OCI-LY7 (cell line): Measurements from ENCODE around the gene LRRC26. TPM values are rescaled to one million over a fixed set of nuclear protein-coding genes. Genes with fewer than 3 reads are reported as not detected.
"Not testable (repeated sequence)": the region's sequence is repeated elsewhere in the genome, so short reads cannot be mapped to it uniquely, and the experiment has no call there.

ENCODE experiments used
- BruUV-seq: library from RNA; stranded (reverse); fragments of 400-500 nt; replicated peaks from 2 replicates; lab custom pipeline; 2021; lab: Mats Ljungman, UMichigan
- CTCF ChIA-PET: fragments of 300-600 bp; sonication (Branson Sonifier 250); formaldehyde crosslinking; loops from one replicate; lab custom pipeline; 2022; ENCODE audit warnings: antibody characterized with exemption; ENCODE audit not compliant: unreplicated experiment; lab: Charles Lee
- POLR2A ChIA-PET: fragments of 300-600 bp; sonication (Branson Sonifier 250); formaldehyde crosslinking; loops from one replicate; lab custom pipeline; 2022; ENCODE audit warnings: antibody characterized with exemption; lab: Charles Lee
- DNase-seq: peaks from one replicate; pipeline ENCODE4 v3.0.0-alpha.2; 2015; ENCODE audit warnings: low spot score
- H2AFZ ChIP-seq: fragments of 200-600 bp; sonication (generic), shearing (Covaris generic); 2 replicates; pipeline ENCODE4 v1.6.1; 2014; ENCODE audit warnings: mild to moderate bottlenecking, antibody characterized with exemption, low read length, moderate library complexity
- H3K27ac ChIP-seq: fragments of 200-600 bp; sonication (generic); 2 replicates; pipeline ENCODE4 v1.5.1; 2014; ENCODE audit warnings: mixed run types, low read depth, mild to moderate bottlenecking, moderate library complexity, low read length, inconsistent platforms; ENCODE audit not compliant: poor library complexity, severe bottlenecking
- H3K36me3 ChIP-seq: fragments of 200-600 bp; sonication (generic); 2 replicates; pipeline ENCODE4 v1.6.1; 2014; ENCODE audit warnings: mild to moderate bottlenecking, antibody characterized with exemption, low read length, moderate library complexity, mixed read lengths; ENCODE audit not compliant: insufficient read depth
- H3K4me1 ChIP-seq: fragments of 200-600 bp; sonication (generic); 2 replicates; pipeline ENCODE4 v1.5.1; 2014; ENCODE audit warnings: mild to moderate bottlenecking, low read length; ENCODE audit not compliant: insufficient read depth, poor library complexity, severe bottlenecking
- H3K4me2 ChIP-seq: fragments of 200-600 bp; sonication (generic); 2 replicates; pipeline ENCODE4 v1.6.1; 2014; ENCODE audit warnings: mild to moderate bottlenecking, low read length
- H3K4me3 ChIP-seq: fragments of 200-600 bp; sonication (generic); 2 replicates; pipeline ENCODE4 v1.5.1; 2014; ENCODE audit warnings: mild to moderate bottlenecking, low read depth, low read length; ENCODE audit not compliant: poor library complexity, severe bottlenecking
- H3K79me2 ChIP-seq: fragments of 200-600 bp; sonication (generic); 2 replicates; pipeline ENCODE4 v1.6.1; 2016; ENCODE audit warnings: low read depth, mild to moderate bottlenecking, low read length, moderate library complexity, mixed read lengths; ENCODE audit not compliant: insufficient read depth
- H3K9me2 ChIP-seq: fragments of 200-600 bp; sonication (generic); 2 replicates; pipeline ENCODE4 v1.6.1; 2016; ENCODE audit warnings: mild to moderate bottlenecking, low read length, mixed read lengths; ENCODE audit not compliant: insufficient read depth
- H3K9me3 ChIP-seq: fragments of 200-600 bp; sonication (generic); 2 replicates; pipeline ENCODE4 v1.6.1; 2014; ENCODE audit warnings: mild to moderate bottlenecking, mixed run types, low read length, mixed read lengths
- H4K20me1 ChIP-seq: fragments of 200-600 bp; sonication (generic); 2 replicates; pipeline ENCODE4 v1.6.1; 2014; ENCODE audit warnings: mild to moderate bottlenecking, antibody characterized with exemption, low read length, moderate library complexity, mixed read lengths; ENCODE audit not compliant: insufficient read depth
- CTCF ChIP-seq: fragments of 200-600 bp; sonication (generic); conservative IDR thresholded peaks from 2 replicates; pipeline ENCODE4 v1.5.1; 2014; ENCODE audit warnings: mild to moderate bottlenecking, antibody characterized with exemption, low read length, moderate library complexity, mixed read lengths
- EZH2phosphoT487 ChIP-seq: fragments of 200-600 bp; sonication (generic); IDR thresholded peaks from 2 replicates; pipeline ENCODE4 v1.6.1; 2018; ENCODE audit warnings: low read depth, borderline replicate concordance, mild to moderate bottlenecking, mixed run types, antibody characterized with exemption, low read length, moderate library complexity, mixed read lengths
- intact Hi-C: fragments of 100-400 bp; cut with micrococcal nuclease; formaldehyde crosslinking; loops from one replicate; pipeline ENCODE4 v1.10.0; 2022; ENCODE audit not compliant: unreplicated experiment
- total RNA-seq, 2 experiments: library from RNA; depleted of rRNA in 1 of 2; stranded (reverse); fragments of >200 nt in 1 of 2; shearing (Covaris generic) in 1 of 2; gene quantifications; 2 replicates each; pipeline ENCODE4 v1.2.3, GENCODE V29; 2014 to 2022

Gene LRRC26
- total RNA-seq, 2 experiments from 2014 or later = not detected

GRCh38 chr9:137136881-137137607, 32.8 kb downstream of the LRRC26 start:
- no TSS peak for BruUV-seq
- Histone ChIP-seq H3K4me2 (no peak overlapping the region; the same call in 1 of the 2 replicates), H3K79me2 (no peaks in the 10 kb centered on the region), H3K9me3 (no peaks in the 10 kb centered on the region), H3K4me1 (peaks cover 26% of the 10 kb centered on the region), H3K36me3 (no peaks in the 10 kb centered on the region), H2AFZ (no peak overlapping the region), H3K27ac (no peak overlapping the region), H4K20me1 (no peaks in the 10 kb centered on the region), H3K4me3 (no peak overlapping the region), H3K9me2 (no peaks in the 10 kb centered on the region)
- no peak for DNase-seq
- ChIA-PET POLR2A (interaction anchor here (0.9 to 1.2 kb wide), 2 partner anchors 7 to 13 kb away, joined by 3 to 4 read pairs; no protein-coding TSS in a partner anchor), CTCF (interaction anchor here (0.6 to 0.7 kb wide), 2 partner anchors 31 to 104 kb away, joined by 3 read pairs; partner anchors contain the start of gene TUBB4B)
- TF ChIP-seq CTCF (no peak), EZH2phosphoT487 (no peak)
- intact Hi-C loops = no loop called here

- H3K27ac ChIP-seq = no peak overlapping the region
- no peak overlapping the region; the same call in 1 of the 2 replicates for H3K4me2 ChIP-seq
- no peak overlapping the region for H2AFZ ChIP-seq
- ChIA-PET POLR2A (no interaction called here), CTCF (interaction anchor here (0.6 to 0.7 kb wide), 2 partner anchors 32 to 105 kb away, joined by 3 read pairs; partner anchors contain the start of gene TUBB4B)
- no peaks in the 10 kb centered on the region for H3K79me2 ChIP-seq
- H3K4me3 ChIP-seq = no peak overlapping the region
- DNase-seq = no peak
- no peaks in the 10 kb centered on the region for H3K9me3 ChIP-seq
- H3K36me3 ChIP-seq = no peaks in the 10 kb centered on the region
- H4K20me1 ChIP-seq = no peaks in the 10 kb centered on the region
- H3K9me2 ChIP-seq = no peaks in the 10 kb centered on the region
- TF ChIP-seq EZH2phosphoT487 (no peak), CTCF (no peak)
- peaks cover 33% of the 10 kb centered on the region for H3K4me1 ChIP-seq
- intact Hi-C loops = no loop called here
- no TSS peak for BruUV-seq
Measured at GRCh38 chr9:137136261-137136880, 33.5 kb downstream of the LRRC26 start.

GRCh38 chr9:137135154-137135553, 34.7 kb downstream of the LRRC26 start:
- H3K9me3 ChIP-seq, BruUV-seq, DNase-seq, intact Hi-C loops, H3K9me2 ChIP-seq, H3K4me3 ChIP-seq, H3K36me3 ChIP-seq, H3K27ac ChIP-seq, H3K79me2 ChIP-seq, H2AFZ ChIP-seq, H4K20me1 ChIP-seq, CTCF ChIA-PET, H3K4me2 ChIP-seq: not testable (repeated sequence)
- POLR2A ChIA-PET = interaction anchor here (0.7 to 1.4 kb wide), 2 partner anchors 16 to 142 kb away, joined by 3 to 9 read pairs; no protein-coding TSS in a partner anchor
- peaks cover 43% of the 10 kb centered on the region for H3K4me1 ChIP-seq
